Renal cortex interstitium (tissue), 11 donors: ENCODE measurements around the gene NUDT14. TPM values are rescaled to one million over a fixed set of nuclear protein-coding genes. Genes with fewer than 3 reads are reported as not detected.

Experiments
- DNase-seq, 11 donors: peaks; one replicate each; pipeline ENCODE4 v3.0.0-alpha.2; 2013; ENCODE audit warnings: low read depth in 9 of 11, low spot score in 4 of 11; ENCODE audit errors: extremely low read depth in 1 of 11
- polyA plus RNA-seq, 3 donors: library from polyadenylated mRNA; unstranded; fragments of 120-200 nt; gene quantifications; one replicate each; pipeline ENCODE4 v1.2.1, GENCODE V29; 2013; ENCODE audit not compliant: insufficient read length in 3 of 3

NUDT14 gene
- polyA plus RNA-seq, 3 donors: 21.5 to 39.6 (median 36.2) TPM

DNA sequence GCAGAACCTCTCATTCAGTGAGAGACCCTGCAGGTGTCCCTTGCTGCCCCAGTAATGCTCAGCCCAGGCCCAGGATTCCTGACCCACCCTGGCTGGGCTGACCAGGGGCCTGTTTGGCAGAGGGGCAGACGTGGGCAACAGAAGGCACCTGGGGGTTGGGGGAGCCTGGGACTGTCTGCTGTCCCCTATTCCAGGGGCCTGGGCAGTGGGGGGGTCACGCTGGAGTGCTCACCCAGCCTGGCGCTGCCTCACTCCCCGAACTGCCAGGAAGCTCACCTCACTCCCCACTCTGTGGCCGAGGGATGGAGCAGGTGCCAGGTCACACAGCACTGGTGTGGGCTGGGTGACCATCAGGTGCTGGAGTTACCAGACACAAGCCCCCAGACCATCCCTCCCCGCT lies 22.6 kb upstream of the NUDT14 start:
- no peak for DNase-seq

DNA sequence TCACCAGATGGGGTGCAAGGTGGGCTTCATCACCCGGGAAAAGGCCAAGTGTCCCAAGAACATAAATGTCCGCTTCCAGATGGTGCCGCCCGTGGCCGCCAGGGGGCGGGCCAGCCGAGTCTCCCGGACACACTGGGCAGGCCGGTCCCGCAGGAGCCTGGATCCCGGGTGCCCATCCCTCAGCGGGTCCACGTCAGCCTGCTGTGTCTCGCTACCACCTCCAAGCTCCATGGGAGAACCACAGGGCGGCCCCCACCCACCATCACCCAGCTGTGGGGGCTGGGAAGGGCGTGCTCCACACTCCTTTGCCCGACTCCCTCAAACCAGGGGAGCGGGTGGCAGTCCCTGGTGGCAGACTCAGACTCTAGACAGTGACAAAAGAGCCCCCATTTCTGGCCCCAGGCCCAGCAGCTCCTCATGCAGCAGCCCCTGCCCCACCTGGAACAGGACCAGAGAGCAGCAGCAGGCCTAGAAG lies 22.0 kb upstream of the NUDT14 start:
- DNase-seq: peak in 2 of 11 donors; percentile 53 to 59

DNA sequence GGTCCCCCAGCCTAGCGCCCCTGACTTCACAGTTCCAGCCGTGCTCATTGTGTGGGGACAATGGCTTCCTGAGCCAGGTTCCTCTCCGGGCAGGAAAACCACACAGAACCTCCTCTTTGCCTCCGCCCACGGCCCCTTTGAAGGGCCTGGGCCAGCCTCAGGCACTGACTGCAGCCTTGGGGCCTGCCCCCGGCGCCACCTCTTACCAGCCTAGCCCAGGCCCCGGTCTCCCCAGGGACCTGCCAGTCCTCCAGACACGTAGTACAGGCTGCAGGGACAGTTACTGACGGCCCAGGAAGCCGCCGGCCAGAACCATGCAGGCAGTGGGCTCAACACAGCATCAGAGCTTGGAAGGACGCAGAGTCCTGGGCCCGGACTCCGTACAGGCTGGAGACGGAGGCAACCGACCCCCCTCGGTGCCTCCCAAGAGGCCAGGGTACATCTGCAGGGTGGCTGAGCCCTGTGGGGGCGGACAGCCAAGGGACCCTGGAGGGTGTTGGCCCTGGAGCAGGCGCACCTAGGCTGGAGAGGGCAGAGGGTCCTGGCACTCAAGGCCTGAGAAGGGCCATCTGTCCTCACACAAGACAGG lies 20.9 kb upstream of the NUDT14 start:
- no peak for DNase-seq

DNA sequence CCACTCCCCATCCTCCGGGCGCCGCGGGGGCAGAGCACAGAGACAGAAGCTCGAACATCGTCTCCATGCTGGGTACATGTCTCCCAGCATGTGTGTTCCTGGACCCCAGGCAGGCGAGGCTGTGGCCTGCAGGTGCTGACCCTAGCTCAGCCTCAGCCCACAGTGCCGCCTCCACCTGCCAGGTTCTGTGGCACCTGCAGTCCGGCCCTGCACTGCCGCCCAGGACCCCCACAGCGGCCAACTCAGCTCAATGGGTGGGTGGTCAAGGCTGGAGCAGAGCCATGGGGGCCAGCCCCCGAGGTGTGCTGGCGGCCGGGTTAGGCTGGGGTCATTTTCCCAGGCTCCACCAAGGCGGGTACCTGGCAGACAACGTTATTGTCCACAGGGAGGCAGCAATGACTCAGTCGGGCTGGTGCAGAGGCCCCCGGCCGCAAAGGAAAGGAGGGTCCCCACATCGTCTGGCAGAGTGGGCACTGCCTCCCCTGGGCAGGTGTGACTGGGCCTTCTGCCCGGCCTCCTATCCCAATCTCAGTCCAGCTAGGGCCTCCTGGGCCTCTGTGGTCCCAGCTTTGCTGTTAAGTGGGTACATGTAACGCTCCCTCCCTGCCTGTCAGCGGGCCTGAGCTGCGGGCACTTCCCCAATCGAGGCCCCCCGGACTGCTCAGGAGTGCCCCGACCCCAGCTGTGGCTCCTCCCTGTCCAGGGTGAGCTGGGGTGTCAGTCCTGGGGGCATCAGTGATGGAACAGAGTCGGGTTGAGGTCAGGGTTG lies 20.2 kb upstream of the NUDT14 start:
- no peak for DNase-seq

DNA sequence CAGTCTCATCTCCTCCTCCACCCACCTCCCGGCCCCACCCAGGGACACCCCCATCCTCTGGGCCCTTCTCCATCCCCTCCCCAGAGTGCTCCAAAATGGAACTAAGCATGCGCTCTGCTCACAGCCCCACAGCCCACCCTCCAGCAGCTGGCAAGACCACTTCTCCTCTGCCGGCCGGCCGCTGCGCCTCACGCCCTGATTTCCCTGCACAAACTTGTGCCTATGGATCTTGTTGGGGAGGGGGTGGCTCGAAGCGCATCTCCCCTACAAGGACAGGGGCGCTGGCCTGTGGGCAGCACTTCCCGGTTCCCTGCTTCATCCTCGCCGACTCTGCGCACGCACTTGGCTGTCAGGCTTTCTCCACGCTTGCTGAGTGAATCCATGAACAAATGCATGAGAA lies 19.5 kb upstream of the NUDT14 start:
- DNase-seq: no peak

DNA sequence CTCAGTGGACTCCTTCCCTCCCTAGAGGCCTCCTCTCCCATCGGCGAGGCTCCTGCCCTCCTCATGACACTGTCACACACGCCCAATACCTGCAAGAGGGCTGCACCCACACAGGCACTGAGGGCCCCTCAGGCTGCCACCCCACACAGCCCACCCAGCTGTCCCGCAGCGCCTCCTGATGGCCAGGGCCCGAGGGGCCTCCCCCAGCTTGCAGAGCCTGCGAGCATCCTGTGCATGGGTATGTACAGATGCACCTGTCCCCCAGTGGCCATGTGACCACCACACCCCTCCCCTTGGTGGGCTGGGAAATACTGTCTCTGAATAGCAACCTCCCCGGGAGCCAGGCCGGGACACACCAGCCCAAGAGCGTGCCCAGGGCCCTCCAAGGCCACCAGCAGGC lies 19.0 kb upstream of the NUDT14 start:
- no peak for DNase-seq

DNA sequence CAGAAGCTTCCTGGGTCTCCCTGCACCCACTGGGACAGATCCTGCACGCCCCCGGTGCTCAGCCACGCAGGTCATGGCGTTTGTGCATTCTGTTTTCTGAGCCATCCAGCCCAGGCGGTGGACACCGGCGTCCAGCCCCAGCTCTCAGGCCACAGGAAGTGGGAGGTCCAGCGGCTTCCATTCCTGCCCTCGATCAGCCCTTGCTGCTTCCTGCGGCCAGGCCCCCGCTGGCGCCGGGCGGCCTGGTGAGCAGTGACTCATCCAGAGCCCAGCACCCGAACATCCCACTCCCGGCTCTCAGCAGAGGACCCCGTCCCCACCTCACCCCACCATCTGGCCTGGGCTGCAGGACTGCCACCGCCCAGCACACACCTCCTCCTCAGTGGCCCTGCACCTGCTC lies 18.0 kb upstream of the NUDT14 start:
- no peak for DNase-seq

DNA sequence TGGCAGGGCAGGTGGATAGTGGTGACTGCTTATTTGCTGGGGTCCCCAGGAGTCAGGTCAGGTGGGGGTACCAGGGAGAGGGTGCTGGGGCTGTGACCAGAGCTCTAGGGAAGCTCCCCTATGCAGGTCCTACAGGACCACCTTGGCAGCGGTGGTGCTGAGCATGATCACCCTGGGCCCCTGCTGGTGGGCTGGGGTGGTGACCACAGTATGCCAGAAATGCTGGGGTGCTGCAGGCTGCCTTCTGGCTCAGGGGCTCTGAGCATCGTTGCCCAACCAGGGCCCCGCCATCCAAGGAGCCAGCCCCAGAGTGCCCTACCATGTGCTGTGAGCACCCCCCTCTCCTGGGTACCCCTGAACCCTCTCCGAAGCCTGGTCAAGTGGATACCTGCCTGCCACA lies 17.5 kb upstream of the NUDT14 start:
- DNase-seq: no peak

DNA sequence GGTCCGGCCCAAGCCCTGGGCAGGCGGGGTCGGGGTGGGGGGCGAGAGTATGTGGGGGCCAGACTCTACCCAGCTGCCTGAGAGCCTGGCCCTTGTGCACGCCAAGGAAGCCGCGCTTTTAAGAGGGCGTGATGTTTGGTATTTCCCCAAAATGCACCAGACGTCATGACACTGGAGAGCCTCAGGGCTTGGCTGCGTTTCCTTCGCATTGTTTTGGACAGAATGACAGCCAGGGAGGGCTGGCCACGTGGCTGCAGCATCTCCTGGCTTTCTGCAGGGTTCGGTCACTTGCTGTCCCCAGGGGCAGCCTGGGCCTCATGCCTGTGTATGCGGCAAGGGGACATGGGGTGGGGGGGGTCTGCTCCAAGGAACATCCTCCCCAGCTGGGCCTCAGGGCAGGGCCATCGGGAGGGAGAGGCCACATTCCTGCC lies 16.1 kb upstream of the NUDT14 start:
- no peak for DNase-seq

DNA sequence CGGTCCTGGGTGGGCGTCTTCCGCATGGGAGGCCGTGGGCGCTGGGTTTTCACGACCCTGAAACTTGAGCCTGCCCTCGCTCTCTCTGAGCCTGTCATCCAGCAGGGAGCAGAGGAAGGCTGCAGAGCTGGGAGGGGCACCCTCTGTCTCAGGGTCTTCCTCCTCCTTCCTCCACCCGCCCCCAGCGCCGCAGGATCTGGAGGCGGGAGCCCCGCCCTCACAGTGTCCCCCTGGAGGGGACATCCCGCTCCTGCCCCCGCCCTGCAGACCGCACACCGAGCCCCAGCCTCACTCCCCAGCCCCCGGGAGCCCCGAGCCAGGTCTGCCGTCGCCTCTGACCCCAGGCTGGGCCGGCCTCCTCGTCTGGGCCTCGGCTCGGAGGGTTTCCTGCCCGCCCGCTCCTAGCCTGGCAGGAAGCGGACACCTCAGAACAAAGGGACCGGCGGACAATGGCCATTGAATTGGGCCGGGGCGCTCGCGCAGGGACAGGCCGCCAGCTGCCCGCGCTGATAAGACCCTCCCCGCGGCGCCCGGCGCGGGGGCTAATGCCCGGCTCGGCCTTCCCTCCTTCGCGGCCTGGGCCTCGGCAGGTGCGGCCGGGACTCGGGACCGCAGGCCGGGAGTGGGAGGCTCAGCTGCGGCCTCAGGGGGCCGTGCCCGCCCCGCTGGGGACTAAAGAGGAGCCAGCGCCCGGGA lies 15.3 kb upstream of the NUDT14 start:
- DNase-seq: no peak

DNA sequence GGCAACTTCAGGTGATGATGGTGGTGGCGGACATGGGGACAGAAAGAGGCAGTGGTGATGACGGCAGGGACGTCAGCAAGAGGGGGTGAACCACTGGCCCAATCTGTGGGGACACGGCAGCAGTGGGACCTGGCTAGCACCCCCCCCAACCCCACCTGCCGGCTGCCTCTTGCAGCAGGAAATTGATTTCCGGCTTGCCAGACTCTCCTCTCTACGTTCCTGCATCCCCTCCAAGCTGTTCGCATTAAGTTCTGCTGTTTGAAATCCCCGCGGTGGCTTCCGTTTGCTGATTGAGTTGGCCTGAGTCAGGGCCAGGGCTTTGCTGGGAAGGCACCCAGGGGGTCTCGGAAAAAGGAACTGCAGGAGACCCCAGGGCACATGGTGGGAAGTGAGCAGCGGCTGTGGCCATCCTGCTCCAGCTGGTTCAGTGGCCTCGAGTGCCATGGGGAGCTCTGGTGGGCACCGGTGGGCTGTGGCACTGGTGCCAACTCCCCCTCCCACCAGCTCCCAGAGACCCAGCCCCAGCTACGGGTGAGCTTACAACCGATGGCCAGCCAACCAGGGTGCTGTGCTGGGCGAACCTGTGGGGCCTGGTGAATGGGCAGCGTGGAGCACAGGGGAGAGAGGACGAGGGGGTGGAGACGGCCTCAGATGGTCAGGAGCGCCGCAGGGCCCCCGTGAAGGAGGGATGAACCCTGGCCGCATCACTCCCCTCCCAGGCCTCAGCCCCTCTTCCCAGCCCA lies 14.6 kb upstream of the NUDT14 start:
- no peak for DNase-seq

DNA sequence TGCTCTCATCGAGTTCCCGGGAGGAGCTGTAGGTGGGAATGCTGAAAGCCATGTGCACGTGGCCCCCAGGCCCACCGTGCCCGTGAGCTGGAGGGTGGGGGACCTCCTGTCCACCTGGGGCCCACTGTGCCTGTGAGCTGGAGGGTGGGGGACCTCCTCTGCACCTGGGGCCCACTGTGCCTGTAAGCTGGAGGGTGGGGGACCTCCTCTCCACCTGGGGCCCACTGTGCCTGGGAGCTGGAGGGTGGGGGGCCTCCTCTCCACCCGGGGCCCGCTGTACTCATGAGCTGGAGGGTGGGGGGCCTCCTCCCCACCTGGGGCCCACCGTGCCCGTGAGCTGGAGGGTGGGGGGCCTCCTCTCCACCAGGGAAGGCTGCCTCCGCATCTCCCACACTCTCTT lies 13.9 kb upstream of the NUDT14 start:
- DNase-seq: no peak

DNA sequence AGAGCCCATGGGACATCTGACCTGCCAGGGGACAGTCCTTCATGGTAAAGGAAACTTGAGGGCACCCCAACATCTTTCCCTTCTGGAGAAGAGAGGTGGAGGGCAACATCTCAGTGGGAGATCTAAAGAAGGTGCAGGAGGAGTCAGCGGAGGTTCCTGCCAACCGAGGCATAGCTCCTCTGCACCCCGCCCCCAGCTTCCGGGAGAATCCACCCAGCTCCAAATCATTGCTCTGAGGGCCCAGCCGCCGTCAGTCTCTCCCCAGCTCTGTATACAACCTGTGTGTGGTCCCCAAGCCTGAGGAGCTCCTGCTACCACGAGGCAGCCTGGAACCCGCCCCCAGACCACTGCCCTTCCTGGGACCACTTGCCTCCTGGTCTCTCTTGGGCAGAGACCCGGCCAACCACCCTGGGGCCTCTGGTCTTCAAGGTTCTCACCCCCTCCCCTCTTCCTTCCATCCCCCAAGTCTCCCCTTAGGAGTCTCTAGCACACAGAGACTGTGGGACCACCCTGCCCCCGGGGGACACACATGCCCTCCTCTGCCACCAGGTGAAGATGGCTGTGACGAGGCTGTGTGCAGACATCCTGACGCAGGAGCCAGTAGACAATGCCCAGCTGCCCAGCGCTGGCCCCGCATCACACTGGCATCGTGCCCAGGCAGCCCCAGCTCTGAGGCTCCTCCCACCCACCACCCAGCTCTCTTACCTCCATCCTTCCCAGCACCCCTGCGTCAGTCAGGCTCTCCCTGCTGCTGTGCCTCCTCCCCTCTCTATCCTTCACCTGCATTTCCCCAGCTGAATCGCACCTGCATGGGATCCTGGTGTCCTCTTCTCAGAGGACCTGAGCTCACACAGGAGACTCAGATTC lies 13.0 kb upstream of the NUDT14 start:
- DNase-seq: no peak

DNA sequence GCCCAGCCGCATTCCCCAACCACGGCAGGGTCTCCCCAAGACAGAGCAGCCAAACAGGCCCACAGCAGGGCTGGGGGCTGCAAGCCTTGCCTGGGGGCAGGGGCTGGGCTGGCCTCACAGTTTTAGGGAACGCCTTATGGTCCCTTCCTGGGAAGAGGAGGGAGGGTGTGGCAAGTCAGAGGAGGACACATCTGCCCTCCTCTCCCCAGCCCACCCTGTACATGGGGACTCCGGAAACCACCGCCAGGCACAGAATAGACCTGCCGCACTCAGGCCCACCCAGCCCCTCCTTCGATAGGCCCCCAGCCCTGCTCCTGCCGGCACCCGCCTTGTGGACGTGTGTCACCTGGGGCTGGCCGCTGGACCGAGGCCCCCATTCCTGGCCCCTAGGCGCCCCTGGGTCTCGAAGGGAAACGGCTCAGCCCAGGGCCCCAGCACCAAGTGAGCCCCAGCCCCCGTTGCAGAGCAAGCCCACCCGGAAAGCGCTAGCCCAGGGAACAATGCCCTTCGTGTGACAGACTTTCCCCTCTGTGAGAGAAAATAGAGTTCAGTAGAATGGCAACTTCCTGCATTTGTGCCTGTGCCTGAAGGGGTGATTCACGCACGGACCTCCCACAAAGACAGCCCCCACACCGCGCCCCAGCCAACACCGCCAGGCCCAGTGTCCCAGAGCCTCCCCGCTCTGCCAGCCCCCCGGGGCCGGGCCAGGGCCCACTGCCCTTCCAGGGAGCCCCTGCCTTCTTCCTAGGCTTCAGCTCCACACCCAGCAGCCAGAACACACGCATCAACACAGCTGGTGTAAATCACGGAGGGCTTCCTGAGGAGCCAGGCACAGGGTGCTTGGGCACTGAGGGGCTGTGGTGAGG lies 12.0 kb upstream of the NUDT14 start:
- no peak for DNase-seq

DNA sequence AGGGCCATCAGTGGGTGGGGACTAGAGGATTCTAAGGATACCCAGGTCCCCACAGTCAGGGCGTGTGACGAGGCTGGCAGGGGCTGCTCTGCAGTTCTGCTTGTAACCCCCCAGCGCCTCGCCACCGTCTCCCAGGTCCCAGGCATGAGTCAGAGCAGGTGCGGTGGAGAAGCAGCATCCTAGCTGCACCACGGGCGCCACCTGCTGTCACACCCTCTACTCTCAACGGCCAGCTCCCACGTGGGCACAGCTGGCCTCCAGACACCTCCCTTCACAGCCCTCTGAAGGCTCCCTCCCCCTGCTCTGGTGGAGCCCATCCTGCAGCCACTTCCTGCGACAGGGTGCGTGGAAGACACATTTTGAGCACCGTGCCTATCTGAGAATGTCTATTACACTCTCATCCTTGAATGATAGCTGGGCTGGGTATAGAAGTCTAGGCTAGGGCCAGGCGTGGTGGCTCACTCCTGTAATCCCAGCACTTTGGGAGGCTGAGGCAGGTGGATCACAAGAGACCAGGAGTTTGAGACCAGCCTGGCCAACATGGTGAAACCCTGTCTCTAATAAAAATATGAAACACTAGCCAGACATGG lies 6.9 kb upstream of the NUDT14 start:
- DNase-seq: no peak

DNA sequence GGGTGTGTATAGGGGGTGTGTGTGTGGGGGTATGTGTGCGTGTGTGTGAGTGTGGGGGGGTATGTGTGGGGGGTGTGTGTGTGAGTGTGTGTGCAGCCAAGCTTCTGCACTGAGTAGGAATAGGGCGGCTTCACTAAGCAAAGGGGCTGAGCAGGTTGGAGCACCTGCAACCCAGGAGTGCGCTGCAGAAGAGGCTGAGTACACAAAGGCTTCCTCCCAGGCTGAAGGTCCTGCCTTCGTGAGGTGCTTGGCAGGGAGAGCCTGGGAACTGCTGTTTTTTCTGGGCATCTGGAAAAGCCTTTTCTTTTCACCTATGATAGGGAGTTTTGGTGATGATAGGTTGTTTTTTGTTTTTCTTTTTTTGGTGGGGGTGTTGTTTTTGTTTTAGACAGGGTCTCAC lies 6.0 kb upstream of the NUDT14 start:
- no peak for DNase-seq

DNA sequence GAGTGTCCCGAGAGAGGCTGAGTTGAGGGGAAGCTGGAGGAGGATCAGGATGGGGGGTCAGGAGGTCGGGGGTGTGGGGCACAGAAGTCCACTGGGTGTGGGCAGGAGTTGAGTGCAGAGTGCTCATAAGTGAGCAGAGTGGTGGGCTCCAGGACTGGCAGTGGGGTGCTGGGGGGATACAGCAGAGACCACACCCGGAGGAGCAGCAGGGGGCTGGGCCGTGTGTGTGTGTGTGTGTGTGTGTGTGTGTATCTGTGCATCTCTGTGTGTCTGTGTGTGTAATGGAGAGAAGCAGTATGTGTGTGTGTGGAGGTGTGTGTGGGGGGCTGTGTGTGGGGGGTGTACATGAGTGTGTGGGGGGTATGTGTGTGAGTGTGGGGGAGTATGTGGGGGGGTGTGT lies 4.9 kb upstream of the NUDT14 start:
- DNase-seq: no peak
